Loucy (cell line): ENCODE data around the gene HOXA6.

Experiments used
- EZH2phosphoT487 ChIP-seq: fragments of 200-600 bp; IDR thresholded peaks from 2 replicates; pipeline ENCODE4 v1.6.1; 2018; ENCODE audit warnings: antibody characterized with exemption, mild to moderate bottlenecking, moderate library complexity, borderline replicate concordance
- TF ChIP-seq, protein P1 (sequence below): fragments of 200-600 bp; sonication (generic); conservative IDR thresholded peaks from 2 replicates; pipeline ENCODE4 v1.5.1; 2014; ENCODE audit warnings: mild to moderate bottlenecking, antibody characterized with exemption, low read length

DNA sequence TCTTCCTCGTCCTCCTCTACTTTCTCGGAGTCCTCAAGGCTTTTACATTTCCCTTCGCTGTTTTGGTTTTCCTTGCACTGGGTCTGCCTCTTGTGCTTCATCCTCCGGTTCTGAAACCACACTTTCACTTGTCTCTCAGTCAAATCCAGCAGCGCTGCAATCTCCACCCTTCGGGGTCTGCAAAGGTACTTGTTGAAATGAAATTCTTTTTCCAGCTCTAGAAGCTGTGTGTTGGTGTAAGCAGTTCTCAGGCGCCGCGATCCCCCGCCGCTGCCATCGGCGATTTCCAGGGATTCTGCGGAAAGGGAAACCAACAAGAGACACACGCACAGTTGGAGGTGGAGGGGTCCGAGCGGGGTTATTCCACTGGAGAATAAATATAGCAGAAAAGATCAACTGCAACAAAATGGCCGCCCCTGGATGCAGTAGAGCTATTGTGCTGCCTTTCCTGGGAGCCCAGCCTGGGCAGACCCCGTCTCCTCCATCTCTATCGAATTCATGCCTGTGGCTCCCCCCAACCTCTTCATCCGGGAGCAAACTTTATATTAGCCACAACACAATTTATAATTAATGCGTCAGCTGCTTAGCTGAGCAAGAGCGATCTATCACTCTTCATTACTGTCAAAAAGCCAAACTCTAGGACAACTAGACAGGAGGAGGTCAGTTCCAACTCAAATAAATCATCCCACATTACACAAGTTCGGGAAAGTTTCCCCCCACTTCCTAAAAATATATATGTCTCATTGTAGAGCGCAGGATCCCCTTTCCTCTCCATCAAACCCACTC is 46.2 kb downstream of the HOXA6 start:
- TF ChIP-seq, protein P1, sequence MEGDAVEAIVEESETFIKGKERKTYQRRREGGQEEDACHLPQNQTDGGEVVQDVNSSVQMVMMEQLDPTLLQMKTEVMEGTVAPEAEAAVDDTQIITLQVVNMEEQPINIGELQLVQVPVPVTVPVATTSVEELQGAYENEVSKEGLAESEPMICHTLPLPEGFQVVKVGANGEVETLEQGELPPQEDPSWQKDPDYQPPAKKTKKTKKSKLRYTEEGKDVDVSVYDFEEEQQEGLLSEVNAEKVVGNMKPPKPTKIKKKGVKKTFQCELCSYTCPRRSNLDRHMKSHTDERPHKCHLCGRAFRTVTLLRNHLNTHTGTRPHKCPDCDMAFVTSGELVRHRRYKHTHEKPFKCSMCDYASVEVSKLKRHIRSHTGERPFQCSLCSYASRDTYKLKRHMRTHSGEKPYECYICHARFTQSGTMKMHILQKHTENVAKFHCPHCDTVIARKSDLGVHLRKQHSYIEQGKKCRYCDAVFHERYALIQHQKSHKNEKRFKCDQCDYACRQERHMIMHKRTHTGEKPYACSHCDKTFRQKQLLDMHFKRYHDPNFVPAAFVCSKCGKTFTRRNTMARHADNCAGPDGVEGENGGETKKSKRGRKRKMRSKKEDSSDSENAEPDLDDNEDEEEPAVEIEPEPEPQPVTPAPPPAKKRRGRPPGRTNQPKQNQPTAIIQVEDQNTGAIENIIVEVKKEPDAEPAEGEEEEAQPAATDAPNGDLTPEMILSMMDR = no peak
- no peak for TF ChIP-seq EZH2phosphoT487
